ENCODE results near the gene DCST2. TPM values are rescaled to one million over a fixed set of nuclear protein-coding genes. Genes with fewer than 3 reads are reported as not detected.

Gene DCST2
- total RNA-seq, 4 donors from 2014 or later: 0.36 to 0.79 (median 0.38) TPM; not detected in 1

GRCh38 chr1:155079487-155080311 lies 46.1 kb upstream of the DCST2 start:
- ATAC-seq (ENCODE audit: low FRiP score): no peak
- DNase-seq (ENCODE audit: low spot score): no peak
- TF ChIP-seq CTCF (IDR thresholded peaks at IDR 0.05): no peak

GRCh38 chr1:155079210-155079486 lies 45.6 kb upstream of the DCST2 start:
- DNase-seq (ENCODE audit: low spot score): no peak
- no peak for TF ChIP-seq CTCF (IDR thresholded peaks at IDR 0.05)
- no peak for ATAC-seq (ENCODE audit: low FRiP score)

GRCh38 chr1:155078469-155079209 lies 45.1 kb upstream of the DCST2 start, which contains the start of gene EFNA3:
EFNA3 (plus strand) TSS chr1:155078837; CDS start chr1:155078942, 105 bp downstream.
- TF ChIP-seq CTCF (IDR thresholded peaks at IDR 0.05): no peak
- ATAC-seq (ENCODE audit: low FRiP score) (peak; percentile 70), DNase-seq (ENCODE audit: low spot score) (peak; percentile 46)

- no peak for ATAC-seq (ENCODE audit: low FRiP score)
- DNase-seq (ENCODE audit: low spot score): no peak
Measured at GRCh38 chr1:155077758-155078445, 44.3 kb upstream of the DCST2 start.

GRCh38 chr1:155077346-155077745 lies 43.8 kb upstream of the DCST2 start:
- ATAC-seq (ENCODE audit: low FRiP score) (no peak), DNase-seq (ENCODE audit: low spot score) (no peak)
- TF ChIP-seq CTCF (IDR thresholded peaks at IDR 0.05): no peak

More at GRCh38 chr1:155077758-155078445, 44.3 kb upstream of the DCST2 start:
- no peak for TF ChIP-seq CTCF (IDR thresholded peaks at IDR 0.05)

GRCh38 chr1:155076371-155076770 lies 42.8 kb upstream of the DCST2 start:
- ATAC-seq (ENCODE audit: low FRiP score): no peak
- no peak for TF ChIP-seq CTCF (IDR thresholded peaks at IDR 0.05)
- DNase-seq (ENCODE audit: low spot score): no peak

All from omental fat pad (tissue), 4 donors.